ENCODE measurements around the gene EXOC4.

The EXOC4 gene

DNA sequence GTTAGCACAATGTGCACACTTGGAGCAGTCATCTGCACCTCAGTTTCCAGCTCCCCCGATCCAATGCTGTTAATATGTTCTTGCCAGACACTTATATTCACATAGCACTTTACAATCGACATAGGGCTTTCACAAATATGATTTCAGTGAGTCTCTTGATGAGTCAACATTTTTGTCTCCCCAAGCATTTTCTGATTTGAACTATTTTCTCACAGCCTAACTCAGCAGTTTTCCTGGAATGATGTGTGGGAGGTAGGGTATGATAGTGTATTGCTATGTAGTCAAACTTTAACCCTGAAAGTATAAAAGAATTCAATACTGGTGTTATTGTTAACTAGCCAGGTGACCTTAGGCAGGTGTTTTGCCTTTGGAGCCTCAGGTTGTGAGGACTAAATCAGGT is 791.8 kb downstream of the EXOC4 start:
- TF ChIP-seq, protein P1, sequence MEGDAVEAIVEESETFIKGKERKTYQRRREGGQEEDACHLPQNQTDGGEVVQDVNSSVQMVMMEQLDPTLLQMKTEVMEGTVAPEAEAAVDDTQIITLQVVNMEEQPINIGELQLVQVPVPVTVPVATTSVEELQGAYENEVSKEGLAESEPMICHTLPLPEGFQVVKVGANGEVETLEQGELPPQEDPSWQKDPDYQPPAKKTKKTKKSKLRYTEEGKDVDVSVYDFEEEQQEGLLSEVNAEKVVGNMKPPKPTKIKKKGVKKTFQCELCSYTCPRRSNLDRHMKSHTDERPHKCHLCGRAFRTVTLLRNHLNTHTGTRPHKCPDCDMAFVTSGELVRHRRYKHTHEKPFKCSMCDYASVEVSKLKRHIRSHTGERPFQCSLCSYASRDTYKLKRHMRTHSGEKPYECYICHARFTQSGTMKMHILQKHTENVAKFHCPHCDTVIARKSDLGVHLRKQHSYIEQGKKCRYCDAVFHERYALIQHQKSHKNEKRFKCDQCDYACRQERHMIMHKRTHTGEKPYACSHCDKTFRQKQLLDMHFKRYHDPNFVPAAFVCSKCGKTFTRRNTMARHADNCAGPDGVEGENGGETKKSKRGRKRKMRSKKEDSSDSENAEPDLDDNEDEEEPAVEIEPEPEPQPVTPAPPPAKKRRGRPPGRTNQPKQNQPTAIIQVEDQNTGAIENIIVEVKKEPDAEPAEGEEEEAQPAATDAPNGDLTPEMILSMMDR (conservative IDR thresholded peaks at IDR 0.05; ENCODE audit: low read length): no peak
- no peak for TF ChIP-seq EZH2phosphoT487 (IDR thresholded peaks at IDR 0.05; ENCODE audit: borderline replicate concordance)
- H4K20me1 ChIP-seq (ENCODE audit: insufficient read depth, low read length, poor library complexity, severe bottlenecking): no peaks in the 10 kb centered on the region
- no peak overlapping the region for H3K4me2 ChIP-seq (ENCODE audit: low read depth, low read length, poor library complexity, severe bottlenecking)
- H3K27me3 ChIP-seq (ENCODE audit: insufficient read depth, low read length, poor library complexity, severe bottlenecking): no peaks in the 10 kb centered on the region
- no peaks in the 10 kb centered on the region for H3K79me2 ChIP-seq (ENCODE audit: insufficient read depth, low read length)
- H3K4me3 ChIP-seq (ENCODE audit: low read length, poor library complexity, severe bottlenecking): no peak overlapping the region
- no peak overlapping the region for H2AFZ ChIP-seq (ENCODE audit: low read length)
- no peaks in the 10 kb centered on the region for H3K9me2 ChIP-seq (replicated peaks; ENCODE audit: low read depth, low read length)
- H3K36me3 ChIP-seq (ENCODE audit: insufficient read depth, low read length): no peaks in the 10 kb centered on the region
- no peaks in the 10 kb centered on the region for H3F3A ChIP-seq (ENCODE audit: low read depth)
- H3K9ac ChIP-seq (ENCODE audit: low read depth, low read length, poor library complexity, severe bottlenecking): no peak overlapping the region
- H3K9me3 ChIP-seq (ENCODE audit: insufficient read depth, low read depth, low read length): no peaks in the 10 kb centered on the region
- no peaks in the 10 kb centered on the region for H3K4me1 ChIP-seq (ENCODE audit: insufficient read depth, low read length, poor library complexity, severe bottlenecking)

DNA sequence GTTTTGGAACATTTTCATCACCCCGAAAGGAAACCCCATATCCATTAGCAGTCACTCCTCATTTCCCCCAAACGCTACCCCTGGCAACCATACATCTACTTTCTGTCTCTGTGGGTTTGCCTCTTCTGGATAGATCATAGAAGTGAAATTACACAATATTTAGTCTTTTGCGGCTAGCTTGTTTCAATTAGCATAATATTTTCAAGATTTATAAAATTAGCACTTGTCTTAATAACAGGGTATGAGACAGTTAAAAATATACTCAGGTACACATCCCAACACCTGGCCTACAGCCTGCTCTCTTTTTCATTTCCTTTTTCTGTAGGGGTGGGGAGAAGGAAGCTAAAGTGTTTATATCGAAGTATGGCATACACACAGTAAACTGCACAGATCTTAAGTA is 792.8 kb downstream of the EXOC4 start:
- H3K27me3 ChIP-seq (ENCODE audit: insufficient read depth, low read length, poor library complexity, severe bottlenecking): no peaks in the 10 kb centered on the region
- H3K36me3 ChIP-seq (ENCODE audit: insufficient read depth, low read length): no peaks in the 10 kb centered on the region
- H3K79me2 ChIP-seq (ENCODE audit: insufficient read depth, low read length): no peaks in the 10 kb centered on the region
- H3K4me1 ChIP-seq (ENCODE audit: insufficient read depth, low read length, poor library complexity, severe bottlenecking): no peaks in the 10 kb centered on the region
- no peak for TF ChIP-seq EZH2phosphoT487 (IDR thresholded peaks at IDR 0.05; ENCODE audit: borderline replicate concordance)
- TF ChIP-seq, protein P1 (conservative IDR thresholded peaks at IDR 0.05; ENCODE audit: low read length): no peak
- no peak overlapping the region for H3K4me3 ChIP-seq (ENCODE audit: low read length, poor library complexity, severe bottlenecking)
- no peak overlapping the region for H2AFZ ChIP-seq (ENCODE audit: low read length)
- H4K20me1 ChIP-seq (ENCODE audit: insufficient read depth, low read length, poor library complexity, severe bottlenecking): no peaks in the 10 kb centered on the region
- H3K4me2 ChIP-seq (ENCODE audit: low read depth, low read length, poor library complexity, severe bottlenecking): no peak overlapping the region
- H3K9me3 ChIP-seq (ENCODE audit: insufficient read depth, low read depth, low read length): no peaks in the 10 kb centered on the region
- no peaks in the 10 kb centered on the region for H3F3A ChIP-seq (ENCODE audit: low read depth)
- H3K9me2 ChIP-seq (replicated peaks; ENCODE audit: low read depth, low read length): no peaks in the 10 kb centered on the region
- no peak overlapping the region for H3K9ac ChIP-seq (ENCODE audit: low read depth, low read length, poor library complexity, severe bottlenecking)

DNA sequence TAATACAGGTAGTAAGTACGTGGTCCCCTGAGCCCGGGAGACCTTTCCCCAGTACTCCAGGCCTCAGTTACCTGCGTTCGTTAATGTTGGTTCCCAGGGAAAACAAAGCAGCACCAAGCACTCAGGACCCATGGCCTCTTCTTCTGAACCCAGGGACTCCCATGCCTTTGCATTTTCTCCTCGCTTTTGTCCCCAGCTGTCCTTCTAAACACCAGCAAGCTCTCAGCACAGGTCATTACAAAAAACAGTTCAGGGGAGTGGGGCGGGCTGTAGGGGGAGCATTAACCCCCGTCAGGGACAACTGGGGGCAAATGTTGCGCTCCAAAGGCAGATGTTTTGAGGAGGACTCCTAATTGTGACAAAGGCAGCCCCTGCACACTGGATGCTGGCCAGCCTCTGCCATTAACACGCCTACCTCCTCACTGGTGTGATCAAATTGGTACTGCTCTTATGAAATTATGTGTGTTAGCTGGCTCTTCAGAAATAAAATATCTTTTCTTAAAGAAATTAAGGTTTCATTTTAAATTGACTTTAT is 793.8 kb downstream of the EXOC4 start:
- no peaks in the 10 kb centered on the region for H3K9me2 ChIP-seq (replicated peaks; ENCODE audit: low read depth, low read length)
- no peaks in the 10 kb centered on the region for H3K9me3 ChIP-seq (ENCODE audit: insufficient read depth, low read depth, low read length)
- no peaks in the 10 kb centered on the region for H3K36me3 ChIP-seq (ENCODE audit: insufficient read depth, low read length)
- H3K4me2 ChIP-seq (ENCODE audit: low read depth, low read length, poor library complexity, severe bottlenecking): no peak overlapping the region
- no peaks in the 10 kb centered on the region for H4K20me1 ChIP-seq (ENCODE audit: insufficient read depth, low read length, poor library complexity, severe bottlenecking)
- no peak overlapping the region for H2AFZ ChIP-seq (ENCODE audit: low read length)
- H3K4me1 ChIP-seq (ENCODE audit: insufficient read depth, low read length, poor library complexity, severe bottlenecking): no peaks in the 10 kb centered on the region
- no peaks in the 10 kb centered on the region for H3F3A ChIP-seq (ENCODE audit: low read depth)
- TF ChIP-seq EZH2phosphoT487 (IDR thresholded peaks at IDR 0.05; ENCODE audit: borderline replicate concordance): no peak
- TF ChIP-seq, protein P1 (conservative IDR thresholded peaks at IDR 0.05; ENCODE audit: low read length): no peak
- H3K9ac ChIP-seq (ENCODE audit: low read depth, low read length, poor library complexity, severe bottlenecking): no peak overlapping the region
- no peaks in the 10 kb centered on the region for H3K79me2 ChIP-seq (ENCODE audit: insufficient read depth, low read length)
- no peak overlapping the region for H3K4me3 ChIP-seq (ENCODE audit: low read length, poor library complexity, severe bottlenecking)
- no peaks in the 10 kb centered on the region for H3K27me3 ChIP-seq (ENCODE audit: insufficient read depth, low read length, poor library complexity, severe bottlenecking)
